ENCODE results near the gene CCDC102B.
"Not testable (repeated sequence)": the region's sequence is repeated elsewhere in the genome, so short reads cannot be mapped to it uniquely, and the experiment has no call there.

Gene CCDC102B

DNA sequence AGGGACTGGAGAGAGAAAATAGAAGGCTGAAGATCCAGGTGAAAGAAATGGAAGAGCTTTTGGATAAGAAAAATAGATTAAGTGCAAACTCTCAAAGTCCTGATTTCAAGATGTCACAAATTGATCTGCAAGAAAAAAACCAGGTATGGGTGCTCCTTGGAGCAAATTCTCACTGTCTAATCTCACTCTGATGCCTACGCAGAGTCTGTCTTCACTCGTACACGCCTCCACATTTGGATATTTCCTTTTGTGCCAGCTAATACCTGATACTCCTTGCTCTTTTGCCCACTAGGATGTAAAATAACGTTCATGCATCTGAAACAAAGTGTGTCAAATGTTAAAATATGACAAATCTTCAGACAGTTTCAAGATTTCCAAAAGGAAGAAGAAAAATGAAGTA, 99.4 kb downstream of the CCDC102B start:
- no peak for DNase-seq (ENCODE audit: low read depth in 2 of 3, low spot score in 1 of 3)

DNA sequence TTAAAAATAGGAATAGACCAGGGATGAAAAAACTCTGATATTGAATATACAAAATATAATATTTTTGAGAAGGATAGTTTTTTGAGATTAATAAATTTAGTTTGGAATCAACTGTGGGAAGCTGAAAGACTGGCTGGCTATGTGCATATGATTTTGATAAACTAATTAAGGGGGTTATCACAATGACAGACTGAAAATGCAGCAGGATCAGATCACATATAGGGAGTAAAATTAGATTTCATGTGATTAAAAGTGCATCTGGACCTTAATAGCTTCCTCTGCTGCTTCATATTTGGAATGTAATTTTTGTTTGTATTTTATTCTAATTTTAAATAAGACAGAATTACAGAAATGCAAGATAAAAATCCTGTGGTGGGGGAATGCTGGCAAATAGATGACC, 111.7 kb downstream of the CCDC102B start:
- DNase-seq (ENCODE audit: low read depth in 2 of 3, low spot score in 1 of 3), result no peak

DNA sequence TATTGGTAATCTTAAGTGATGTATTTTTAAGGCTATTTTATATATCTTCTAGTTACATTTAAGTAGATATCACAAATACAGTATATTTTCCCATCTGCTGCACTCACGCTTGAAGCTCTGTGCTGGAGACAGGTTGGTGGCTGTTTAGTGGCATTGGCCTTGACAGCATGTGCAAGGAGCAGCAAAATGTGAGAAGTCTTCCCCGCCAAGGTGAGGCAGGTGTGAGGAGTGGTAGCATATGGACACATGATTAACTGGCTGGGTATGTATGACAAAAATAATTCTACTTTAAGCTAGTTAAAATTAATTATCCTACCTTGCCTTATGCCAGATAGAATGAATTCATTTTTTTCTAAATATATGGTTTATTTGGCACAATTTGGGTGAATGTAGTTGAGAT, 117.2 kb downstream of the CCDC102B start:
- no peak for DNase-seq (ENCODE audit: low read depth in 2 of 3, low spot score in 1 of 3)

DNA sequence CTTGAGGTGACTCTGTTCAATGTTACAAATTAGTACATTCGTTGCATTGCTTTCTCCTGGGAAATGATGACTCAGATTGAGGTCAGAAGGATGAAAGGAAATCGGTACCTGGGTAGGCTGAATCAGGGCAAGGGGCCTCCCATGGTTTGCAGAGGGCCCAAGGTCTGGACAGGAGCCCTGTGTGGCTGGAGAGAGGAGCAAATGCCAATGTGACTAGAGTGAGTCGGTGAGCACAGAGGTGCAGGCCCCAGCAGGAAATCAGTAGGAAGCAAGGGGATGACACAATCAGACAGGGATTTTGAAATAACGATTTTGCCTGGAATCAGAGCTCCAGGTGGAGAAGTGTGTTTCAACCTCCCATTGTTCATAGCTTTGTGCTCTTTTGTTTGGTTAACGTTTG, 118.9 kb downstream of the CCDC102B start:
- DNase-seq (ENCODE audit: low read depth in 2 of 3, low spot score in 1 of 3), result no peak

DNA sequence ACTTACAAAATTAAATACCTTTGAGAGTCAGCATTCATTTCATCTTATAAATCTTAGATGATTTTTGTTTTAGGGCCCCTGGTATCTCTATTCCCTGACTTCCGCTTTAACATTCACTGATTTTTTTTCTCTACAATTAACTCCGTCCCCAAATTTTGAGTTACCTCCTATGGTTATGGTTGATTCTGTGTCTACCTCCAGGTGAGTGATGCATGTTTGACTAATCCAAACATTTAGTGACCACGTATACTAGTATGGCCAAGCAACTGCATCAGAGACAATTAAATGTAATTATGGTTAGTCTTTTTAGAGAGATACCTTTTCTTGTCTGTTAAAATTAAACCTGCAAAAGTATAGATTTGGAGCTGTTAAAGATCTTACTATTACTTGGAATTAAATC, 120.3 kb downstream of the CCDC102B start:
- DNase-seq (ENCODE audit: low read depth in 2 of 3, low spot score in 1 of 3), result no peak

DNA sequence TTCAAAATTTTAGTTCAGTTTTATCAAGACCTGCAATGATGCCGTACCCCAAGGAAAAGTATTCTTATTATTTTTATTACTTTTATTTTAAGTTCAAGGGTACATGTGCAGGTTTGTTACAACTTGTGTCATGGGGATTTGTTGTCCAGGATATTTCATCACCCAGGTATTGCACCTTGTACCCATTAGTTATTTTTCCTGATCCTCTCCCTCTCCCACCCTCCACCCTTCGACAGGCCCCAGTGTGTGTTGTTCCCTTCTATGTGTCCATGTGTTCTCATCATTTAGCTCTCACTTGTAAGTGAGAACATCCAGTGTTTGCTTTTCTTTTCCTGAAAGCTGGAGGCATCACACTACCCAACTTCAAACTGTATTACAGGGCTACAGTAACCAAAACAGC, 122.0 kb downstream of the CCDC102B start:
- no peak for DNase-seq (ENCODE audit: low read depth in 2 of 3, low spot score in 1 of 3)

DNA sequence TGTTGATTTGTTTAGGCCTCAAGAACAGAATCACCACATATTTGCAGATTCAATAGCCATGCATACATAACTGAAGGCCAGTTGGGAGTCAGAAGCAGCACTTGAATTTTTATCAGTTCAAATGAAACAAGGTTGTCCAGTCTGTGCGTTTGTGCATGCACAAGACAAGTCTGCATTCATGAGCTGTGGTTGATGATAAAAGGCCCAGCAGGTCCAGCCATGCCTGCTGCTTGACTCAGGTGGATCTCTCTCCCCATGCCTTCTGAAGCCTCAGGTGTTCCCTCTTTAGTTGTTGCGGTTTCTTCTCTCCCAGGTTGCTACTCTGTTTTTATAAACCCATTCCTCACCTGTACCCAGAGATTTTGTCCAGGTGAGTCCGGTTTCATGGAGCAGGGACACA, 124.5 kb downstream of the CCDC102B start:
- DNase-seq (ENCODE audit: low read depth in 2 of 3, low spot score in 1 of 3), result no peak

DNA sequence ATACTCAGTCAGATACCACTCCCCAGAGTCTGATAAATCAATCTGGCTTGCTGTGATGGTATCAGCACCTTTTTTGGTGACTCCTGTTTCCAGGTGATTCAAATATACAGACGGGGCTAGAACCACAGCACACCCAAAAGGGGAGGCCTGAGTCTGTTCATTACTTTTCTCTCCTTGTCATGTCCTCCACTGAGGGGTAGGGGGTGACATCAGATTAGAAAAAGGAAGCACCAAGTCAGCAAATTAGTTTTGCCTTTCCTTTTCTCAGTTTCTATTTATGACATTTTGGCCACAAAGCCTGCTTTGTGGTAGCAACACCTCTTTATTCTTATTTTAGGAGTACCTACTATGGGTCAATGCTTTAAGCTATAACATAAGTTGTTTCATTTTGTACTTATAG, 127.4 kb downstream of the CCDC102B start:
- no peak for DNase-seq (ENCODE audit: low read depth in 2 of 3, low spot score in 1 of 3)

DNA sequence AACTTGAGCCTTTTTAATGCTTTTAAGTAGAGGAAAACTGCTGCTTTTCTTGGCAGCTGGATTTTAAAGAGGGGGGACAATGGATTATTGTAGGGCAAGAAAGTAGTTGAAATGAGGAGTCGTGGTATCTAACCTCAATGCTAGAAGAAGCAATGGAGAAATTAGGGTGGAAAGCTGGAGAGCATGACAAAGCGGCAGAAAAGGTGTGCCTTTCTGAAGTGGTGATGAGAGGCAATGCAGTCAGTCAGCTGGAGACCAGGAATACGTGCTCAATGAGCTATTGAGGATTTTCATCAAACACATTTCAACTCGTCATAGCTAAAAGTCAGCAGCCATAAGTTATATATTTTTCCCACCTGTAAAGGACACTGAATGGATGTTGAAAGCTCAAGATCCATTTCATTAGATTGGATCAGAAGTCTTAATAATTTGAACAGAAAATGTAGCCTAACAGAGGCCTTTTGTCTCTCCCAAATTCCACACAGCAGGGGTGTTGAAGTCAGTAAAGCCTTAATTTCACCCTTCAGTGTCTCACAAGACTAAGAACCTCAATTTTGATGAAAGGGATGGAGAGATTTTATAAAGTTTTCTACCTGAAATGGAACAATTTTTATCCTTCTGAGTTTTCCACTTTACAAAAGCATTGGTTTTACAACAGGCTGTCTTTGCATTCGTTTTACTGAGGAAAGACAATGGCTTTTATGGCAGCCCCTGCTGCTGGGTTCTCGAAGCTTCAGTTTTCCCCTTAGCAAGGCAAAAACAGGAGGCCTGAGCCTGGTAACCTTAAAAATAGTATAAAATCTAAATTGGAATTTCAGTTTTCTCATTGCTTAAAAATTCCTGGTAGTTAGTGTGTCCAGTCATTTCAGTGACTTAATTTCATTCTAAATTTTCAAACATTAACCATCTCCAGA, 131.1 kb downstream of the CCDC102B start:
- DNase-seq (ENCODE audit: low read depth in 2 of 3, low spot score in 1 of 3), result no peak

DNA sequence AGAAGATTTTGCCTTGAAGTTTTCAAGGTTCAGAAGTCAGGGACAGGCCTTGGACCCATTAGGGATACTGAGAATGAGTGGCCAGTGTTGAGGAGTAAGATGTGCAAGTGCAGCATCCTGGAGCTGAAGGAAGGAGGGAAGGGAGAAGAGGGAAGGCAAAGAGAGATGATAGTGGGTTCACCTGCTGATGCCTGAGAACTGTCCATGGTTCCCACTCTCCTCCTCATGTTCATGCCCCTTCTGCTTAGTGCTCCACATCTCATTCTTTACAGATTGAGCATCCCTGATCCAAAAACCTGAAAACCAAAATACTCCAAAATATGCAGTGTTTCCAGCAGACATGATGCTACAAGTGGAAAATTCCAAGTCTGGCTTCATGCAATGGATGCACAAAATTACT, 137.8 kb downstream of the CCDC102B start:
- no peak for DNase-seq (ENCODE audit: low read depth in 2 of 3, low spot score in 1 of 3)

DNA sequence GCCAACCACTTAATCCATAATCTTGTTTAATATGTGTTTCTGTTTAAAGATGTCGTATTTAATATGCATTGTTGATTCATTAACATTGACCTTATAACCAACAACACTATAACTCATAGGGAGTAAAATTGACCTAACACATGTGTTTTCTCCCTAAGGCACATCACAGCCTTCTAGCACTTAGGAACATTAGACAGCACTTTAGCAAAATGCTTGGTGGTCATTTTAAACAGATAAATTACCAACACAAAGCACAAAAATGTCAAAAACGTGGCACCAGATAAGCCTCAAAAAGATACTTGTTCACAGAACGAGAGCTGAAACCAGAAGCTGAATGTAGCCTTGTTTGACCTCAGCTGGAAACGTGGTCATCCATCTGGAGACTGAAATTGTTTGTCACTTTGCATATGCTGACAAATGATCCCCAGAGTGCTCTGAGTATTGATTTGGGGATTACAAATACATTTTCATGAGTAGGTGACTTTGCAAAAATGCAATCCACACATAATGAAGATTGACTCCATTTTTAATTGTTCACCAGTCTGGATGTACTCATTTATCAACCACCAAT, 139.2 kb downstream of the CCDC102B start:
- no peak for DNase-seq (ENCODE audit: low read depth in 2 of 3, low spot score in 1 of 3)

DNA sequence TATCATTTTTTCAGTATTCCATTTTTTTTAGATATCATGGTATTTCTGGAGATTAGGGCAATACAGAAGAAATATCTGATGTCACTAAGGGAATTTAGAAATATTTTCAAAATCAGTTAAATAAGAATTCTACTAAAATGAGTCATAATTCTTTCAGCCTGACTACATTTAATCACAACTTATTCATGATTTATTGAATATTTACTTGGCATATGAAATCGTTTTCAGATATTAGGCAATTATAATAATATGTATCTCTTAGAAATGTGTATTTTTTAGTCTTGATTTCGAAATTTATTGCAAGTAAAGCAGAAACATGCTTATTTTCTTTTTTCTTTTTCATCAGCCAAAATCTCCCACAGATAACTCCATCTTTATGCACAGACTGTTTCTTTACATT, 142.2 kb downstream of the CCDC102B start:
- no peak for DNase-seq (ENCODE audit: low read depth in 2 of 3, low spot score in 1 of 3)

DNA sequence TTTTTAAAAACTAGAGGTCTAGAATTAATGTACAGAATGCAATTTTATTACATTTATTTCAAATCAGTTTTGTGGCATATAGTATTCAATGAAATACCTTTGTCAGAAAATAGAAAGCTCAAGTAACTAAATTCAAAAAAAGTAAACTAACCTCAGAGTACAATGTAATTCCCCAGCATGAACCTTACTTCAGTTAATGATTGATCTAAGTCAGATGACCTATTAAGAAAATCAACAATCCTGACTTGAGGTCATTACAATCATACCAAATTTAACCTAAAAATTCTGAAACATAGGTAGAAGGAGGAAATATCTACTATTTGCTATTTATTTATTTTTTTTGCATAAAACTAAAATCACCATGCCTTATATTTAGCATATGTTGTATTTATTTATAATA, 142.9 kb downstream of the CCDC102B start:
- no peak for DNase-seq (ENCODE audit: low read depth in 2 of 3, low spot score in 1 of 3)

DNA sequence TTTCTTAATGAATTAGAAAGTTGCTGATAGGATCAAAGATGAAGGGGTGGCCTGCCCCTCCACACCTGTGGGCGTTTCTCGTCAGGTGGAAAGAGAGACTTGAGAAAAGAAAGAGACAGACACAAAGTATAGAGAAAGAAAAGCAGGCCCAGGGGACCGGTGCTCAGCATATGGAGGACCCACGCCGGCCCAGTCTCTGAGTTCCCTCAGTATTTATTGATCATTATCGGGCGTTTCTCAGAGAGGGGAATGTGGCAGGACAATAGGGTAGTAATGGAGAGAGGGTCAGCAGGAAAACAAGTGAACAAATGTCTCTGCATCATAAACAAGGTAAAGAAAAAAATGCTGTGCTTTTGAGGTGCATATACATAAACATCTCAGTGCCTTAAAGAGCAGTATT, 144.3 kb downstream of the CCDC102B start:
- DNase-seq (ENCODE audit: low read depth in 2 of 3, low spot score in 1 of 3), result no peak

DNA sequence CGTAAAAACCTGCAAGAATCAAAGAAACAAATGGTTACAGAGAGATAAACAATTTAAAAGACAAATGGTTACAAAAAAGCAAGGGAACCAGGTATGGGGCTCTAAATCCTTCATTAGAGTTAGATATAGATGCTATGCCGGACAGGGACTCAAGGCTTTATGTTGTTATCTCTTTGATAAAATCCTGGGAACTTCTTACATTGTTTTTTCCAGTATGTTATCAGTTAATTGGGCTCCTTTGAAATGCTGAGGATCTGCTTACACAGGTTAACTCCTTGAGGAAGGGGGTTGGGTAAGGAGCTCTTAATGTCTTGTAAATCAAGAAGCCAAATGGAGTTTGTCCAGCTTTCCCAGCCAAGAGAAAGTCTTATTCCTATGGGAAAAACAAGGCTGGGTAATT, 146.0 kb downstream of the CCDC102B start:
- not testable (repeated sequence) for DNase-seq (ENCODE audit: low read depth in 2 of 3, low spot score in 1 of 3)

DNA sequence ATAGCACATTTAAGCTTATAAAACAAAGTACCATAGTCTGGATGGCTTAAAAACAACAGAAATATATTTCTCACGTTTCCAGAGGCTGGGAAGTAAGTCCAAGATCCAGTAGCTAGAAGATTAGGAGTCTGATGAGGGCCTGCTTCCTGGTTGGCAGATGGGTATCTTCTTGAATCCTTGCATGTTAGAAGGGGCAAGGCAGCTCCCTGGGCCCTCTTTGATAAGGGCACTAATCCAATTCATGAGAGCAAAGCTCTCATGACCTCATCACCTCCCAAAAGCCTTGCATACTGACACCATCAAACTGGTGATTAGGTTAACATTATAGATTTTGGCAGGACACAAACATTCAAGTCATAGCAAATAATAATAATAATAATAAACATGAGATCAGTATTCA, 146.4 kb downstream of the CCDC102B start:
- no peak for DNase-seq (ENCODE audit: low read depth in 2 of 3, low spot score in 1 of 3)

DNA sequence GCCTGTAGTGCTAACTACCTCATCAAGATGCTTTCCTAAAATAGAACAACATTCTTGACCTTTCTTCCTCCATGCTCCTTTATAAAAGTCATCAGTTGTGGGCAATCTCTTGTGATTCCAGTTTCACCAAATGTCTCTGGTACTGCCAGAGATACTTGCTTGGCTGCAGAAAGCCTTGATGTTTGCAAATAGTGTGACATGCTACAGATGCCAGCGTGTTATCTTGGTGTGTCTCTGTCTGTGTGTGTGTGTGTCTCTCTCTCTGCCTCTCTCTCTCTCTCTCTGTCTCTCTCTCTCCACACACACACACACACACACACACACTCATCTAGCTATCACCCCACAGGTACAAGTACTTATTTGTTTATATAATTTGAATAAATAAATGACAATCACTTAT, 146.9 kb downstream of the CCDC102B start:
- DNase-seq (ENCODE audit: low read depth in 2 of 3, low spot score in 1 of 3), result no peak

DNA sequence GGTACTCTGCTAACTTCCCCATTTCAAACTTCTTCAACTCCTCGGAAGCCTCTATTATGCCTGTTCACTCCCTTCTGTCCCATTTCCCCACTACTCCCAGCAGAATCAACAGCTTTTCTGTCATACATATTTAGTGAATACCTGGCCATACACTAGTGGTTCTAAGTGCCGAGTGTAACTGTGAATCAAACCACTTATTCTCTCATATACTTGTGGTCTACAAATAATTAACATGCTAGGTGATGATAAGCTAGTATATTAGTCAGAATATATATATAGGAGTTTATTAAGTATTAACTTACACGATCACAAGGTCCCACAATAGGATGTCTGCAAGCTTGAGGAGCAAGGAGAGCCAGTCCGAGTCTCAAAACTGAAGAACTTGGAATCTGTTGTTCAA, 150.7 kb downstream of the CCDC102B start:
- DNase-seq (ENCODE audit: low read depth in 2 of 3, low spot score in 1 of 3), result no peak

DNA sequence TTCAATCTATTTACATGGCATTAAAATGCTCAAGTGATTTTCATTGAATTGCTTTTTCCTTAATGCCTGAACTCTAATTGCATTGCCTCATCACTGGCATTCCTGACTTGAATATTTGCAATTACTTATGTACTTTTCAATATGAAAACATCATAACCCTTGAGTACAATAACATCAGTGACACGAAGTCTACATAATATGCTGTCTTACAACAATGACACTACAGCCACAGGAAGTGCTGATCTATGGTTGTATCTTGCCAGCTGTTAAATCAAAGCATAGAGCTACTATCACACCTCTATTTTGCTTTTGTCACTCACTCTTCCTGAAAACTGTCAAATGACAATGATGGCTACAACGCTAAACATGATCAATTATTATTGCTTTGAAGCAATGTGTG, 156.9 kb downstream of the CCDC102B start:
- no peak for DNase-seq (ENCODE audit: low read depth in 2 of 3, low spot score in 1 of 3)

DNA sequence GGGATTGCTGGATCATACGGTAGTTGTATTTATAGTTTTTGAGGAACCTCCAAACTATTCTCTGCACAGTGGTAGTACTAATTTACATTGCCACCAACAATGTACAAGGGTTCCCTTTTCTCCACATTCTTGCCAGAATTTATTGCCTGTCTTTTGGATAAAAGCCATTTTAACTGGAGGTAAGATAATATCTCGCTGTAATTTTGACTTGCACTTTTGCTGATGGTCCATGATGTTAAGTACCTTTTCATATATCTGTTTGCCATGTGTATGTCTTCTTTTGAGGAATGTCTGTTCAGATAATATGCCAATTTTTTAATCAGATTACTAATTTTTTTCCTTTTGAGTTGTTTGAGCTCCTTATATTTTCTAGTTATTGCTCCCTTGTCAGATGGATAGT, 158.8 kb downstream of the CCDC102B start:
- DNase-seq (ENCODE audit: low read depth in 2 of 3, low spot score in 1 of 3), result no peak

DNA sequence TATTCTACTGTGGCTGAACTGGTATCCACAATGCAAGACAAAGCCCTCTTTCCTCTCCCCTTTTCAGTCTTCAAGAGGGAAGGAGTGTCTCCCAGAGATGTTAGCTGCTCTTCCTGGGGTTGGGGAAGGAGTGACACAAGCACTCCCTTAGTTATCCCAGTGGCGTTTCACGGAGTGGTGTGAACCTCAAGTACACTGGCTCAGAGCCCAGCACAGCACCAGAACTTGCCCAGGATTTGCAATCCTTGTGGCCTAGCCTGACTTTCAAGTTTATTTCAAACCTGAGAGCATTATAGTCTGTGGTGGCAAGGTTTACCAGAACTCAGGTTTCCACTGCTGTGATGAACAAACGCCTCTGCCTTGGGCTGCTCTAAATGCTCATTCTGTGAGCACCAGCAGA, 162.5 kb downstream of the CCDC102B start:
- DNase-seq (ENCODE audit: low read depth in 2 of 3, low spot score in 1 of 3), result no peak

DNA sequence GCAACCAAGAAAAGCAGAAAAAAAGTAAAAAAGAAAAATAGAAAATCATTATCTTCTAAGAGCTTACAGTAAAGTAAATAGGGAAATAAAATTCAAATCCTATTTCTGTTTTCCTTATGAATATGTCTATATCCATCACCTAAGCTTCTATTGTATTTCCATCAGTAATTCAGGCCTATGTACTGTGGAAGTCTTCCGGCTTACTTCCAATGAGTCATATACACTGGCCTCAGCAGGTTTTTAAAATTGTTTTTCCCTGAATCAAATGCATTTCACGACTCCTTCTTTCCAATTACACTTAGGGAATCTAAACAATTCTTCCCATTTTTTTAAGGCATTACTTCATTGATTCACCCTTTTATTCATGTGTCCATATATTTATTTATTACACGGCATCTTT, 164.7 kb downstream of the CCDC102B start:
- no peak for DNase-seq (ENCODE audit: low read depth in 2 of 3, low spot score in 1 of 3)

DNA sequence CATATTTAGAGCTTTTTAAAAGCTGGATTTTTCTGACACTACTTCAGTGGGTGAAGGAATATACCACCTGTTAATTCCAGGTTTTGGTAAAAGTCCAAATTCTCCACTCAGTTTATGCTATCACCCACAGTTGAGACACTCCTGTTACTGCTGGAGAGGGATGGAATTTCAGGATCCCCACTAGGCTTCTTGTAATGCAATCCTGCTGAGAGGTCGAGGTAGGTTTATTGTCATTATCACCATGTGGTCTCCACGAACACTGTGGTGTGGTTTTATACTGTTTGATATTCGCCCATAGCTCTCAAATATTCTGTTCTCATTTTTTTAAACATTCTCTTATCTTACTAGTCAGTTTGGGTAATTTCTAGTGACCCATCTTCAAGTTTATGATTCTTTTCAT, 167.9 kb downstream of the CCDC102B start:
- no peak for DNase-seq (ENCODE audit: low read depth in 2 of 3, low spot score in 1 of 3)
